OCI-LY7 (cell line): ENCODE results near the gene SPECC1.

Experiments used
- CTCF ChIP-seq: fragments of 200-600 bp; sonication (generic); conservative IDR thresholded peaks from 2 replicates; pipeline ENCODE4 v1.5.1; 2014; ENCODE audit warnings: mild to moderate bottlenecking, antibody characterized with exemption, low read length, moderate library complexity, mixed read lengths
- EZH2phosphoT487 ChIP-seq: fragments of 200-600 bp; sonication (generic); IDR thresholded peaks from 2 replicates; pipeline ENCODE4 v1.6.1; 2018; ENCODE audit warnings: low read depth, borderline replicate concordance, mild to moderate bottlenecking, mixed run types, antibody characterized with exemption, low read length, moderate library complexity, mixed read lengths

GRCh38 chr17:20234276-20234675, 225.1 kb downstream of the SPECC1 start:
- no peak for TF ChIP-seq CTCF
- no peak for TF ChIP-seq EZH2phosphoT487
